Measurements from ENCODE around the gene TES.
A peak's percentile ranks its signal among the peaks of the same experiment; 100 is the strongest.
"Not testable (repeated sequence)": the region's sequence is repeated elsewhere in the genome, so short reads cannot be mapped to it uniquely, and the experiment has no call there.

Gene TES

DNA sequence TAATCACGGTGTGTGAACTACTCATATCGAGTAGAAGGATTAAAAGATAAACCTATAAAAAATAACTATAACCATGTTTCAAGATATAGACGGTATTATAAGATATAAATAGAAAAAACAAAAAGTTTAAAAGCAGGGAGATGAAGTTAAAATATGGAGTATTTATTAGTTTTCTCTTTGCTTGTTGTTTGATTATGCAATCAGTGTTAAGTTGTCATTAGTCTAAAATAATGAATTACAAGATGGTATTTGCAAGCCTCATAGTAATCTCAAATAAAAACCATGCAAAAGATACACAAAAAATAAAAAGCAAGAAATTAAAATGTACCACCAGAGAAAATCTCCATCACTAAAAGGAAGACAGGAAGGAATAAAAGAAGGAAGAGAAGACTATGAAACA lies 83.3 kb downstream of the TES start:
- Histone ChIP-seq H3K36me3 (ENCODE audit: insufficient read depth, low read length) (no peaks in the 10 kb centered on the region), H3K4me3 (ENCODE audit: low read depth in 1 of 2, low read length in 2 of 2) (no peak overlapping the region), H3K27ac (ENCODE audit: low read depth, low read length) (no peak overlapping the region), H3K9me3 (ENCODE audit: low read length) (no peaks in the 10 kb centered on the region), H3K4me1 (ENCODE audit: insufficient read depth, low read length) (no peaks in the 10 kb centered on the region), H3K27me3 (ENCODE audit: control insufficient read depth in 1 of 2, insufficient read depth in 2 of 2, low read length in 2 of 2) (no peaks in the 10 kb centered on the region), H3K9ac (ENCODE audit: low read length) (no peak overlapping the region)

DNA sequence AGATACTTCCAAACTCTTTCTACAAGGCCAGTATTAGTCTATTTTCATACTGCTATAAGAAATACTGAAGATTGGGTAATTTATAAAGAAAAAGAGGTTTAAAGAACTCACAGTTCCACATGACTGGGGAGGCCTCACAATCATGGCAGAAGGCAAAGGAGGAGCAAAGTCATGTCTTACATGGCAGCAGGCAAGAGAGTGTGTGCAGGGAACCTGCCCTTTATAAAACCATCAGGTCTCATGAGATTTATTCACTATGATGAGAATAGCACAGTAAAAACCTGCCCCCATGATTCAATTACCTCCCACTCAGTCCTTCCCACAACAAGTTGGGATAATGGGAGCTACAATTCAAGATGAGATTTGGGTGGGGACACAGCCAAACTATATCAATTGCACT lies 85.6 kb downstream of the TES start:
- not testable (repeated sequence) for H3K4me3 ChIP-seq (ENCODE audit: low read depth in 1 of 2, low read length in 2 of 2); H3K4me1 ChIP-seq (ENCODE audit: insufficient read depth, low read length); H3K27ac ChIP-seq (ENCODE audit: low read depth, low read length); H3K27me3 ChIP-seq (ENCODE audit: control insufficient read depth in 1 of 2, insufficient read depth in 2 of 2, low read length in 2 of 2); H3K9ac ChIP-seq (ENCODE audit: low read length); H3K36me3 ChIP-seq (ENCODE audit: insufficient read depth, low read length); H3K9me3 ChIP-seq (ENCODE audit: low read length)

DNA sequence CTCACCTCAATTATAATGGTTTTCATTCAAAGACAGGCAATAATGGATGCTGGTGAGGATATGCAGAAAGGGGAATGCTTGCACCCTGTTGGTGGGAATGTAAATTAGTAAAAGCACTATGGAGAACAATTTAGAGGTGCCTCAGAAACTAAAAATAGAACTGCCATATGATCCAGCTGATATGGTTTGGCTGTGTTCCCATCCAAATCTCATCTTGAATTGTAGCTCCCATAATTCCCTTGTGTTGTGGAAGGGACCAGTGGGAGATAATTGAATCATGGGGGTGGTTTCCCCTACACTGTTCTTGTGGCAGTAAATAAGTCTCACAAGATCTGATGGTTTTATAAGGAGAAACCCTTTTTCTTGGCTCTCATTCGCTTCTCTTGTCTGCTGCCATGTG lies 87.7 kb downstream of the TES start:
- no peak overlapping the region for H3K4me3 ChIP-seq (ENCODE audit: low read depth in 1 of 2, low read length in 2 of 2)
- H3K27me3 ChIP-seq (ENCODE audit: control insufficient read depth in 1 of 2, insufficient read depth in 2 of 2, low read length in 2 of 2): no peaks in the 10 kb centered on the region
- H3K4me1 ChIP-seq (ENCODE audit: insufficient read depth, low read length): no peaks in the 10 kb centered on the region
- no peaks in the 10 kb centered on the region for H3K9me3 ChIP-seq (ENCODE audit: low read length)
- H3K36me3 ChIP-seq (ENCODE audit: insufficient read depth, low read length): no peaks in the 10 kb centered on the region
- no peak overlapping the region for H3K27ac ChIP-seq (ENCODE audit: low read depth, low read length)
- H3K9ac ChIP-seq (ENCODE audit: low read length): no peak overlapping the region

DNA sequence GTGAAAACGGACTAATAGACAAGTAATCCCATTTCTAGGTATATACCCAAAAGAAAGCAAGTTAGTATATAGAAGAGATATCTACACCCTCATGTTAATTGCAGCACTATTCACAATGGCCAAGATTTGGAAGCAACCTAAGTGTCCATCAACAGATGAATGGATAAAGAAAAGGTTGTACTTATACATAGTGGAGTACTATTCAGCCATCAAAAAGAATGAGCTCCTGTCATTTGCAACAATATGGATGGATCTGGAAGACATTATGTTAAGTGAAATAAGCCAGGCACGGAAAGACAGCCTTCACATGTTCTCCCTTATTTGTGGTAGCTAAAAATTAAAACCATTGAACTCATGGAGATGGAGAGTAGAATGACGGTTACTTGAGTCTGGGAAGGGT lies 88.2 kb downstream of the TES start:
- Histone ChIP-seq H3K27ac (ENCODE audit: low read depth, low read length) (no peak overlapping the region), H3K36me3 (ENCODE audit: insufficient read depth, low read length) (no peaks in the 10 kb centered on the region), H3K4me1 (ENCODE audit: insufficient read depth, low read length) (no peaks in the 10 kb centered on the region), H3K4me3 (ENCODE audit: low read depth in 1 of 2, low read length in 2 of 2) (no peak overlapping the region), H3K9me3 (ENCODE audit: low read length) (no peaks in the 10 kb centered on the region), H3K27me3 (ENCODE audit: control insufficient read depth in 1 of 2, insufficient read depth in 2 of 2, low read length in 2 of 2) (no peaks in the 10 kb centered on the region), H3K9ac (ENCODE audit: low read length) (no peak overlapping the region)

DNA sequence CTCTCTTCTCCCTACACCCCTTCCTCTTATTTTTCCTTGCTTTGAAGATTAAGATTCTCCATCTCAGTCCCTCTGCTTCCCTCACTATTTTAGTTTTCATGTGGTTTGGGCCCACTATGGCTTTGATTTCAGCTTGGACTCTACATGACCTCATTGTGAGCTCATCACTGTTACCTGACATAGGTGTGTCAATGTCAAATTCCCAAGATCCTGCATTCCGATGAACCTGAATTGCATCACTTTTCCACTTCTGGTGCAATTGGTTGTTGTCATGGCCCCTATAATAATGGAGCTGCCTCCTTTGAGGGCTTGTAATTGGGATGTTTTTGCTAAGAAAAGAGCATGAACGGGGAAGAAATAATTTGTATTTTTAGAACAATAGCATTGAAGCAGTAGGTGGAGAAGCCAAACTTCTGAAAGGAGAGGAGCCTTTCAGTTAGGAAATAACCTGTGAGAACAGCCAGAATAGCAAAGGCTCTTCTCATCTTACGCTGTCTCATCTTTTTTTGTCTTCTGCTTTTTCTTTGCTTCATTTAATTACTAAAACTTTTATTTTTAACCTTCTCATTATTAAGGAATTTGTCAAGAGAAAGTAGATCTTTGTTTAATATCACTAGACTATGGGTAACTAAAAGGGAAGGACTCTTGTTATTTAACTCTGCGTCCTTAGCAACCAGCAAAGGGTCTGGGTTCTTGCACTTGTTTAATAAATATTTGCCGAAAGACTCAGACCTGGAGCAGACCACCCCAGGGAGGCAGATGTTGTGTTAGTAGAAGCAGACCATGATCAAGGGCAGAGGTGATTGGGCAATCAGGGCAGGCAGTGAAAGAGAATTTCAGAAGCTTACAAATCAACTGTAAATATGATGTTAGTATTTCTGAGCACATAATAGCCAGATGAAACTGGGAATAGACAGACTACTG lies 95.4 kb downstream of the TES start:
- no peaks in the 10 kb centered on the region for H3K9me3 ChIP-seq (ENCODE audit: low read length)
- H3K27me3 ChIP-seq (ENCODE audit: control insufficient read depth in 1 of 2, insufficient read depth in 2 of 2, low read length in 2 of 2): no peaks in the 10 kb centered on the region
- no peak overlapping the region for H3K9ac ChIP-seq (ENCODE audit: low read length)
- H3K27ac ChIP-seq (ENCODE audit: low read depth, low read length): no peak overlapping the region
- H3K4me1 ChIP-seq (ENCODE audit: insufficient read depth, low read length): peaks cover 6% of the 10 kb centered on the region
- H3K36me3 ChIP-seq (ENCODE audit: insufficient read depth, low read length): no peaks in the 10 kb centered on the region
- peak overlapping the region in 1 of 2 donors; percentile 4 for H3K4me3 ChIP-seq (ENCODE audit: low read depth in 1 of 2, low read length in 2 of 2)

DNA sequence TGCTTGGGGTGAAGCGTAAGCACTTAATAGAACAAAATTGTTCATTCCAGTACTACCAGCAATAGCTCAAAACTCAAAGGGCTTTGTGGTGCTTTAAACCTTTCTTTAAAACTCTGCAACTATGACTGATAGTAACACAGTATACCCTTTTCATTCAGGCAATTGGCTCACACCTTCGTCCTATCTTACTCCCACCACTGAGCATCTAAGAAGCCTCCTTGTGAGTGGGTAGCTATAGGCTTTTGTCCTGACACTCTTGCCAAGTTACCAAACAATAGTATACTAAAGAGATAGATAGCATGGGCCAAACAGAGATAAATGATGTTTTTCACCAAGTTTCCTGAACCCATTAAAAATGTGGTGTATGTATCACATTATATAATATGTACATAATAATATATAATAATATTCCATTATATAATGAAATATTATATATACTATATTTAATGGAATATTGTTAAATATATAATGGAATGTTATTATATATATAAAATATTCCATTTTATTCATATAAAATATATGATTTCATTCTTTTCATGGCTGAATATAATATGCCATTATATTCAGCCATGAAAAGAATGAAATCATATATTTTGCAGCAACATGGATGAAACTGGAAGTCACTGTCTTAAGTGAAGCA lies 96.2 kb downstream of the TES start:
- peaks cover 6% of the 10 kb centered on the region for H3K4me1 ChIP-seq (ENCODE audit: insufficient read depth, low read length)
- no peak overlapping the region for H3K9ac ChIP-seq (ENCODE audit: low read length)
- H3K9me3 ChIP-seq (ENCODE audit: low read length): no peaks in the 10 kb centered on the region
- no peaks in the 10 kb centered on the region for H3K36me3 ChIP-seq (ENCODE audit: insufficient read depth, low read length)
- H3K4me3 ChIP-seq (ENCODE audit: low read depth in 1 of 2, low read length in 2 of 2): no peak overlapping the region
- H3K27me3 ChIP-seq (ENCODE audit: control insufficient read depth in 1 of 2, insufficient read depth in 2 of 2, low read length in 2 of 2): no peaks in the 10 kb centered on the region
- no peak overlapping the region for H3K27ac ChIP-seq (ENCODE audit: low read depth, low read length)

DNA sequence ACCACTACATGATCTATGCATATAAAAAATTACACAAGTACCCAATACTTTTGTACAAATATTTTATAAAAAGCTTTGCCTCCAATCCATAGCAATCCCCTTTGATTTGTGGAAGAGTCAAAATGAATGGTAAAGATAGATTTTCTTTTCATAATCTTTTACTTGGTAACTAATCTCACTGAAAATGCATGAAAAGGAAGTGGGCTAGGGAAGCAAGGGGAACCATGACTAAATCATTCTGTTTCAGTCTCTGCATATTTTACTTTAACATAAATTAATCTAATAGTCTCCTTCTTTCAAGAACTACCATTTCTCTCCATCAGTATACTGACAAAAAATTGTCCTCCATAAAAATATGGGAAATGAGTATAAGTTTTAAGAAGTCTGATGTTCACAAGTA lies 96.9 kb downstream of the TES start:
- Histone ChIP-seq H3K9ac (ENCODE audit: low read length) (no peak overlapping the region), H3K4me1 (ENCODE audit: insufficient read depth, low read length) (peaks cover 6% of the 10 kb centered on the region), H3K27ac (ENCODE audit: low read depth, low read length) (no peak overlapping the region), H3K27me3 (ENCODE audit: control insufficient read depth in 1 of 2, insufficient read depth in 2 of 2, low read length in 2 of 2) (no peaks in the 10 kb centered on the region), H3K36me3 (ENCODE audit: insufficient read depth, low read length) (no peaks in the 10 kb centered on the region), H3K9me3 (ENCODE audit: low read length) (no peaks in the 10 kb centered on the region), H3K4me3 (ENCODE audit: low read depth in 1 of 2, low read length in 2 of 2) (no peak overlapping the region)

Data from muscle layer of colon (tissue), 2 donors.